ENCODE data around the gene TXNIP. TPM values are rescaled to one million over a fixed set of nuclear protein-coding genes. Genes with fewer than 3 reads are reported as not detected.

TXNIP gene
- total and polyA plus RNA-seq, 3 donors from 2014 or later, result 268 to 328 (median 274) TPM

GRCh38 chr1:145986551-145986950 is 9.8 kb downstream of the TXNIP start:
- peak overlapping the region in 1 of 2 donors; percentile 74 for H3K27ac ChIP-seq
- intact Hi-C loops (cut with DNase I; ENCODE audit: low total_unique reads), result no loop called here
- DNase-seq, result no peak

DNA sequence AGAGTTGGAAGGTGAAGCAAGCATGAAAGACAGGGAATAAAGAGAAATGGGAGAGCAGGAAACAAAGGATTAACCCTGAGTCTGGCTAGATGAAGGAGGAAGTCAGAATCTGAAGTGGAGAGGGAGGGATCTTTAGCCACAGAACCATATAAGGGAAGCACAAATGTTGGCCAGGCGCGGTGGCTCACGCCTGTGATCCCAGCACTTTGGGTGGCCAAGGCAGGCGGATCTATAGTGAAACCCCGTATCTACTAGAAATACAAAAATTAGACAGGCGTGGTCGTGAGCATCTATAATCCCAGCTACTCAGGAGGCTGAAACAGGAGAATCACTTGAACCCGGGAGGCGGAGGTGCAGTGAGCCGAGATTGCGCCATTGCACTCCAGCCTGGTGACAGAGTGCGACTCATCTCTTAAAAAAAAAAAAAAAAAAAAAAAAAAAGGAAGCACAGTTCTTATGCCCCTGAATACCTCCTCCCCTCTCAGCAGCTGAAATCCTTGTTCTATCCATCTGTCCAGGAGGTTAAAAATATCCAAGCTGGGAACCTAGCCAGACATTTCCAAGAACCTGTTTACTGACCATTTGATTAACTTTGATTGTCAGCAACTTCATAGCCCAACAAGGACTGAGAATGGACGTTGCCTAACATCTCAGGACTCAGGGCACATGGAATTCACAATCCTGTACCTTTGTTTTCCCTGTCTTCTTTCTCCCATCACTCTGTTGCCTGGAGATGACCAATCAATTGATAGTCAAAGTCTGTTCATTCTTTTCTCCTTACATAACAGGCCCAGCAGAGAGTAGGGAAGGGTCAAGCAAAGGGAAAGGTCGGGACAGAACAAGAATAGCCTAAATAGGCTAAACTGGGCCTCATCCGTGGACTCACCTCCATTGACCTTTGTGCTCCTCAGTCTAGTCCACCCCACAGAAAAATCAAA is 10.6 kb downstream of the TXNIP start:
- peaks cover 5% of the 10 kb centered on the region for H3K4me1 ChIP-seq
- WGBS, 2 donors, result 67 to 72% methylated on average over 12 to 15 of the region's 15 CpGs
- no peaks in the 10 kb centered on the region for H3K36me3 ChIP-seq (ENCODE audit: low read depth, missing control alignments)
- H3K9me3 ChIP-seq, result no peaks in the 10 kb centered on the region
- intact Hi-C loops (cut with DNase I; ENCODE audit: low total_unique reads), result no loop called here
- no peak for TF ChIP-seq POLR2A (IDR thresholded peaks at IDR 0.05)
- TF ChIP-seq CTCF (IDR thresholded peaks at IDR 0.05), result no peak
- DNase-seq, result no peak
- no peaks in the 10 kb centered on the region for H3K27me3 ChIP-seq
- peak overlapping the region; percentile 29 to 74 for H3K27ac ChIP-seq
- no peak overlapping the region for H3K4me3 ChIP-seq

More at GRCh38 chr1:145986551-145986950, 9.8 kb downstream of the TXNIP start:
- TF ChIP-seq CTCF (IDR thresholded peaks at IDR 0.05), result no peak
- TF ChIP-seq POLR2A (IDR thresholded peaks at IDR 0.05), result no peak
- H3K4me3 ChIP-seq, result no peak overlapping the region
- no peaks in the 10 kb centered on the region for H3K9me3 ChIP-seq
- no peaks in the 10 kb centered on the region for H3K36me3 ChIP-seq (ENCODE audit: low read depth, missing control alignments)
- whole genome bisulfite sequencing, 2 donors, result 90 to 95% methylated on average over 6 of the region's 6 CpGs
- peaks cover 5% of the 10 kb centered on the region for H3K4me1 ChIP-seq
- no peaks in the 10 kb centered on the region for H3K27me3 ChIP-seq

DNA sequence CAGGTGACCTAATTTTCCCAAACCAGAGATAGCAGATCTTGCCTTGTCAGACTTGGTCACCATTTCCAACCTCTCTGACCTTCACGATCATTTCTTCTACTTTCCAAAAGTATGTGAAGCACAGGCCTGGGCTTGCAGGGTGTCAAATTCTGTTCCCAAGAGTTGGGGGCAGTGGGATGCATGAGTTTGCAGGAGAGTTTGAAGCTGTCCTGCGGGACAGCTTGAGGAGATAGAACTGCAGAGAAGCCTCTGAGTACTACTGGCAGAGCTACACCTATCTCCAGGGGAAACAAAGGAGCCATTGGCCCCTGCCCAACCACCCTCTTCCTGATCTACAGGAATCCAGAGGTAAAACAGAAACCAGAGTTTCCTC is 11.3 kb downstream of the TXNIP start:
- no peaks in the 10 kb centered on the region for H3K9me3 ChIP-seq
- TF ChIP-seq POLR2A (IDR thresholded peaks at IDR 0.05) (no peak), CTCF (IDR thresholded peaks at IDR 0.05) (no peak)
- no peaks in the 10 kb centered on the region for H3K27me3 ChIP-seq
- DNase-seq, result no peak
- peak overlapping the region; percentile 29 to 74 for H3K27ac ChIP-seq
- no peaks in the 10 kb centered on the region for H3K36me3 ChIP-seq (ENCODE audit: low read depth, missing control alignments)
- H3K4me3 ChIP-seq, result no peak overlapping the region
- 54 to 70% methylated on average over 2 of the region's 2 CpGs for WGBS, 2 donors
- peaks cover 9% of the 10 kb centered on the region for H3K4me1 ChIP-seq
- intact Hi-C loops (cut with DNase I; ENCODE audit: low total_unique reads), result no loop called here

DNA sequence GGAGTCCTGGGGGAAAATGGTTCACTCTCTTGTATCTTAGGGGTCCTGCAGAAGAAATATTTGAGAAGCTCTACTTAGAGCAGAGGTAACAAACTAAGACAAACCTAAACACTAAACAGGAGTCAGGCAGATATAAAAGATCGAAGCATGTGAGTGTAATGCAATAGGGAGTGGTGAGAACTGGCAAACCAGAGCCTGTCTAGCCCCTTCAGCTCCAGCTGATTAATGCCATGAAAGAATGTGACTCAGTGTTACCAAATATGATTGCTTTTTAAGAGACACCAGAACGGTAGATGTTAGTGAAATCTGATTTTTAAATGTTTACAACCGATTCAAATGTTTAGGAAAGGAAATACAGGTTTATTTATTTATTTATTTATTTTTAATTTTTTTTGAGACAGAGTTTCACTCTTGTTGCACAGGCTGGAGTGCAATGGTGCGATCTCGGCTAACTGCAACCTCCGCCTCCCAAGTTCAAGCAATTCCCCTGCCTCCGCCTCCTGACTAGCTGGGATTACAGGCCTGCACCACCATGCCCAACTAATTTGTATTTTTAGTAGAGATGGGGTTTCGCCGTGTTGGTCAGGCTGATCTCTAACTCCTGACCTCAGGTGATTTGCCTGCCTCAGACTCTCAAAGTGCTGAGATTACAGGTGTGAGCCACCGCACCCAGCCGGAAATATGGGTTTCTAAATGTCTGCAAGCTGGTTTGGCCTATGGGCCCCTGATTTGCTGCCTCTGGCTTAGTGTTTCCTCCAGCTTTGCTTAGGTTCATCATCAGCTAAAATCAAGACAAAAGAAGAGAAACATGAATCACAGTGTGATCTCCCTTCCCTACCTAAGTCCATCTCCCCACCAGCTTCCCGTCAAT is 12.2 kb downstream of the TXNIP start:
- H3K27ac ChIP-seq, result peak overlapping the region; percentile 29 to 74
- no peaks in the 10 kb centered on the region for H3K9me3 ChIP-seq
- TF ChIP-seq POLR2A (IDR thresholded peaks at IDR 0.05) (no peak), CTCF (IDR thresholded peaks at IDR 0.05) (no peak)
- no peaks in the 10 kb centered on the region for H3K27me3 ChIP-seq
- peaks cover 18% of the 10 kb centered on the region for H3K4me1 ChIP-seq
- H3K4me3 ChIP-seq, result no peak overlapping the region
- H3K36me3 ChIP-seq (ENCODE audit: low read depth, missing control alignments), result no peaks in the 10 kb centered on the region
- no peak for DNase-seq
- 90 to 97% methylated on average over 11 to 12 of the region's 12 CpGs for WGBS, 2 donors
- intact Hi-C loops (cut with DNase I; ENCODE audit: low total_unique reads), result no loop called here
